ENCODE results near the gene AVPR2.
A peak's percentile ranks its signal among the peaks of the same experiment; 100 is the strongest.

AVPR2 gene

GRCh38 chrX:153952373-153953026 lies 48.0 kb downstream of the AVPR2 start:
- no peak for DNase-seq (ENCODE audit: low spot score)

DNA sequence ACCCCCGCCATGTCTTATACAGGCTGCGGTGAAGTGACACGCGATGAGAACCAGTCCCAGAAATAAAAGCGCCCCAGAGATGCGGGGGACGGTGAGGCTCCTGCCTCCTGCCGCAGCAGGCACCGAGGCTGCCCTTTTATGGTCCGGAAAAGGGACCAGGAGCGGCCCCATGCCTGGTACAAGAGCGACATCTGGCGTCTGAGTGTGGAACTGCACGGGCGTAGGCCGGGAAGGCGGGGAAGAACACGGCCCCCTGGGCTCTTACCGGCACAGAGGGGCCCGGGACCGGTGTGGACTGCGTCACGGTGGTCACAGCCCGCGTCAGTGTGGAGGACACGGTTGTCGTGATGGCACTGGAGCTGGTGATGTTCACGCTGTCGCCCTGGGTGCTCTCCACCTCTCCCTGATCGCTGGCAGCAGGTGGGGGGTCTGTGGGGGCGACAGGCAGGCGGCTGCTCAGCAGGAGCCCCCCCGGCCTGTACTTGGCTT lies 48.9 kb downstream of the AVPR2 start:
- peak; percentile 85 for DNase-seq (ENCODE audit: low spot score)

GRCh38 chrX:153953892-153954557 lies 49.6 kb downstream of the AVPR2 start:
- no peak for DNase-seq (ENCODE audit: low spot score)

DNA sequence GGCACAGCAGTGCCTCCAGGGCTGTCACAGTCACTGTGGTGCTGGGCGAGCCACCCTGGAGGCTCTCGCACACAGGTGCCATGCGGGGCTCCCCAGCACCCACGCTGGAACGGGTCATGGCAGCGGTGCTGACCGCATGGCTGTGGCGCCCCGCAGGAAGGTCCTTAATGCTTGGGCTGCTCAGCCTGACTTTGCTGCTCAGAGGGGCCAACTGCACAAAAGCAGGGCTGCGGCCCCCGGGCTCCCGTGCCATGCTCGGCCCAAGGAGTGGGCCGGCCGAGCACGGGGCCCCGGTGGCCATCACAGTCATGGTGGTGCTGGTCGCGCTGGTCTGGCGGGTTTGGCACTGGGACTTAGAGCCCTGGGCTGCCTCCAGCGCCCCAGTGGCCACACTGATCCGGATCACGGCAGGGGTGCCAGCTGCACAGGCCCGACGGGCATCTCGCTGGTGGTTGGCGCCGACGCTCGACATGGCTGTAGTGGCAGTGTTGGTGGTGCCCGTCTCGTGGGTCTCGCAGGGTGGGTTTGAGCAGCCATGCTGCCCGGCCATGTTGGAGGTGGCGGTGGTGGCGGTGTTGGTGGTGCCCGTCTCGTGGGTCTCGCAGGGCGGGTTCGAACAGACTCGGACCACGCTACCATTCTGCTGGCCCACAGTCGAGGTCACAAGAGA lies 50.2 kb downstream of the AVPR2 start:
- DNase-seq (ENCODE audit: low spot score): no peak

- DNase-seq (ENCODE audit: low spot score): no peak
Observed at GRCh38 chrX:153955228-153955732, 50.8 kb downstream of the AVPR2 start.

GRCh38 chrX:153956044-153956907 lies 51.8 kb downstream of the AVPR2 start:
- no peak for DNase-seq (ENCODE audit: low spot score)

Measured in HuH-7 (cell line).